ENCODE measurements around the gene SPAG5.

Gene SPAG5

DNA sequence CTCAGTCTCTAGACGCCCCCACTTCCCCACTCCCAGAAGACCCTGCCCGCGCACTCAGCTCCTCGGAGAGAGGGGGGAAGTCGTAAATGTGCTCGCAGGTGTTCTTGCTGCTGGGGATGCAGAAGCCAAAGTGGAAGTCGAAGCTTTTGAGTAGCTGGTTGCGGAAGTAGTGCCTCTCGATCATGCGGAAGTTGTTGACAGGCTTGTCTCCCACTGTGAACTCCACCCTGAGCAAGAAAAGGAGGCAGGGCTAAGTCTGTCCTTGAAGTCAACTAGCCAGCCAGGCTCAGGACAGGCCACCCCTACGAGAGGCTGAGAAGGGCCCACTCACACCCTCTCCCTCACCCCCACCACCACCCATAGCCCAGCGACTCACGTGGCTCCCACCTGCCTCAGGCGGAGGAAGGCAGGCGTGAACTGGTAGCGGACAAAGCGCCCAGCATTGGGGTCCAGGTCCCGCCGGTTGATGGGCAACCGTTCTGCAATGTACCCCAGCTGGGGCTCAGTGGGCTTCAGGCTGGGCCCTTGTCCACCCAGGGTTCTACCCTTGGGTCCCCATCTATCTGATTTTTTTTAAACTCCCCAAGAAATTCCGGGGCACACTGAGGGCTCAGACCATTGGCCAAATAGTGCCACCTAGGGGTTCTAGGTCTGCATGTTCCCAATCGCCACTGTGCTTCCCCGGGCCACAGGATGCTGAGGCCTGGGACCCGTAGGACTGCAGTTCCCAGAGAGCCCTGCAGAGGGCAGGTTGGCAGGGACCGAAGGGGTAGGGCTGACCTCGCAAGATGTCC lies 51.0 kb downstream of the SPAG5 start:
- peaks cover 3% of the 10 kb centered on the region for H3K27me3 Mint-ChIP-seq (ENCODE audit: low read depth, poor library complexity)
- H3K4me3 Mint-ChIP-seq = peak overlapping the region; percentile 56
- TF ChIP-seq, protein P1, sequence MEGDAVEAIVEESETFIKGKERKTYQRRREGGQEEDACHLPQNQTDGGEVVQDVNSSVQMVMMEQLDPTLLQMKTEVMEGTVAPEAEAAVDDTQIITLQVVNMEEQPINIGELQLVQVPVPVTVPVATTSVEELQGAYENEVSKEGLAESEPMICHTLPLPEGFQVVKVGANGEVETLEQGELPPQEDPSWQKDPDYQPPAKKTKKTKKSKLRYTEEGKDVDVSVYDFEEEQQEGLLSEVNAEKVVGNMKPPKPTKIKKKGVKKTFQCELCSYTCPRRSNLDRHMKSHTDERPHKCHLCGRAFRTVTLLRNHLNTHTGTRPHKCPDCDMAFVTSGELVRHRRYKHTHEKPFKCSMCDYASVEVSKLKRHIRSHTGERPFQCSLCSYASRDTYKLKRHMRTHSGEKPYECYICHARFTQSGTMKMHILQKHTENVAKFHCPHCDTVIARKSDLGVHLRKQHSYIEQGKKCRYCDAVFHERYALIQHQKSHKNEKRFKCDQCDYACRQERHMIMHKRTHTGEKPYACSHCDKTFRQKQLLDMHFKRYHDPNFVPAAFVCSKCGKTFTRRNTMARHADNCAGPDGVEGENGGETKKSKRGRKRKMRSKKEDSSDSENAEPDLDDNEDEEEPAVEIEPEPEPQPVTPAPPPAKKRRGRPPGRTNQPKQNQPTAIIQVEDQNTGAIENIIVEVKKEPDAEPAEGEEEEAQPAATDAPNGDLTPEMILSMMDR (IDR thresholded peaks at IDR 0.05) = peak; percentile 95
- DNase-seq = peak; percentile 84
- H3K27ac Mint-ChIP-seq = peak overlapping the region; percentile 64
- no peaks in the 10 kb centered on the region for H3K9me3 Mint-ChIP-seq
- H3K4me1 Mint-ChIP-seq = peaks cover 51% of the 10 kb centered on the region
- H3K36me3 Mint-ChIP-seq (ENCODE audit: low read depth) = peaks cover 8% of the 10 kb centered on the region

DNA sequence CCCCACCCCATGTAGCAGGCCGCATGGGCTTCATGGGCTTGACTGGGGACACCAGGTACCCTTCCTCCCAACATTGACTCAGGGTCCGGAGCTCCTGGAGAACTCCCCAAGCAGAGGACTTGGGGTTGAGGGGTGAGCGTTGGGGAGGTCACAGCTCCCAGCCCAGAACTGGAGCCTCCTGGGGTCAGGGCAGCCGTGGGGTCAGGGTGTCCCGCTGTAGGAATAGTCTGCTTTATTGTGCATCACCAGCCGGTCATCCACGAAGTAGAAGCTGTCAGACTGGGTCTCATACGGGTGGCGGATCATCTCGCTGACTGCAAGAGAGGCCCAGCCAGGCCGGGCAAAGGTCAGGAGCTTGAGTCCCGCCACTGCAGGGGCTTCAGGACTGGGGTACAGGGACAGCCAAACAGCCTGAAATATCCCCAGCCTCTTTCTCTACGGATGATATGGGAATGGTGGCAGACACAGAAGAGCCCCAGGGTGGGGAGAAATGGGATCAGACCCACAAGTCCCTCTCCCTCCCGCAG lies 51.7 kb downstream of the SPAG5 start:
- peaks cover 8% of the 10 kb centered on the region for H3K36me3 Mint-ChIP-seq (ENCODE audit: low read depth)
- no peaks in the 10 kb centered on the region for H3K9me3 Mint-ChIP-seq
- H3K4me1 Mint-ChIP-seq = peaks cover 48% of the 10 kb centered on the region
- no peak overlapping the region for H3K27ac Mint-ChIP-seq
- H3K27me3 Mint-ChIP-seq (ENCODE audit: low read depth, poor library complexity) = peaks cover 3% of the 10 kb centered on the region
- no peak for DNase-seq
- H3K4me3 Mint-ChIP-seq = no peak overlapping the region
- TF ChIP-seq, protein P1 (IDR thresholded peaks at IDR 0.05) = no peak

DNA sequence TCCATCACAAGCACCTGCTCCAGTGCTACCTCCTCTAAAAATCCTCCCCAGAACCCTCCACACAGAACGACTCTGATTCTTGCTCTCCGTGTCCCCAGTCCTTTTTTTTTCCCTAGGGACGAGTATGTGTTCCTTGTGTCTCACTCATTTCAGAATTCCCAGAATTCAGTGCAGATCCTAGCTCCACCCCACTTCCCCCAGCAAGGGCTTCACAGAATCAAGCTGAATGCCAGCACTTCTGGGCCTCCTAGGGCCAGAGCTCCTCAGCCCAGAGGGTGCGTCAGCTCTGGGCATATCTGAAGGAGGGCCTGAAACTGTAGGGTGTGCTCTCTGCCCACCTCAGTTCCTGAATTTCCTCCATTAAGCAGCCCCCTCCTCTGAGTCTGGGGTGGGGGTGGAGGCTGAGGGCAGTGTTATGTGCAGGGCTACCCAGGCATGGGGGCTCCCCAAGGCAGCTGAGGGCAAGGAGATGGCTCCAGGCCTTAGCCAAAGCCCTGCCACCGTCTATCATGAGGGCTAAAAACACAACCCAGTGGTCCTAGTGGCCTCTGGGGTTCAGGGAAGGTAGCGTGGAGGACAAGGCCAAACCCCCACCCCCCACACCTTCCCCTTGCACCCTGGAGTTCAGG lies 52.9 kb downstream of the SPAG5 start:
- Mint-ChIP-seq H3K4me1 (peaks cover 39% of the 10 kb centered on the region), H3K4me3 (no peak overlapping the region), H3K9me3 (no peaks in the 10 kb centered on the region), H3K27ac (no peak overlapping the region), H3K27me3 (ENCODE audit: low read depth, poor library complexity) (peaks cover 3% of the 10 kb centered on the region), H3K36me3 (ENCODE audit: low read depth) (peaks cover 8% of the 10 kb centered on the region)
- no peak for DNase-seq
- TF ChIP-seq, protein P1 (IDR thresholded peaks at IDR 0.05) = no peak

DNA sequence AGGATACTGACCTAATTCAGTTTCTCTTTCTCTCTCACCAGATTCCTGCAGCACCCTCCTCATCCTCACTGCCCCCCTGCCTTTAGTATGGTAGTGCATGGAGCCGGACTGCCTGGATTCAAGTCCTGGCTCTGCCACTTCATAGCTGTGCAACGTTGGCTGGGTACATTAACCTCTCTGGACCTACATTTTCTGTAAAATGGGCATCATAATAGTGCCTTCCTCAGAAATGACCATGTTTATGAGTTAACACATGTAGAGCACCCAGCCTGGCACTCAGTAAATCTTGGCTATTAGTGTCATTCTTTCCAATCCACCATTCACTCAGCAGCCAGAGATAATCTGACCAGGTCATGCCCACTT lies 53.7 kb downstream of the SPAG5 start:
- peaks cover 8% of the 10 kb centered on the region for H3K36me3 Mint-ChIP-seq (ENCODE audit: low read depth)
- peaks cover 3% of the 10 kb centered on the region for H3K27me3 Mint-ChIP-seq (ENCODE audit: low read depth, poor library complexity)
- no peak for DNase-seq
- no peak overlapping the region for H3K27ac Mint-ChIP-seq
- TF ChIP-seq, protein P1 (IDR thresholded peaks at IDR 0.05) = no peak
- H3K4me1 Mint-ChIP-seq = peaks cover 32% of the 10 kb centered on the region
- no peak overlapping the region for H3K4me3 Mint-ChIP-seq
- no peaks in the 10 kb centered on the region for H3K9me3 Mint-ChIP-seq

DNA sequence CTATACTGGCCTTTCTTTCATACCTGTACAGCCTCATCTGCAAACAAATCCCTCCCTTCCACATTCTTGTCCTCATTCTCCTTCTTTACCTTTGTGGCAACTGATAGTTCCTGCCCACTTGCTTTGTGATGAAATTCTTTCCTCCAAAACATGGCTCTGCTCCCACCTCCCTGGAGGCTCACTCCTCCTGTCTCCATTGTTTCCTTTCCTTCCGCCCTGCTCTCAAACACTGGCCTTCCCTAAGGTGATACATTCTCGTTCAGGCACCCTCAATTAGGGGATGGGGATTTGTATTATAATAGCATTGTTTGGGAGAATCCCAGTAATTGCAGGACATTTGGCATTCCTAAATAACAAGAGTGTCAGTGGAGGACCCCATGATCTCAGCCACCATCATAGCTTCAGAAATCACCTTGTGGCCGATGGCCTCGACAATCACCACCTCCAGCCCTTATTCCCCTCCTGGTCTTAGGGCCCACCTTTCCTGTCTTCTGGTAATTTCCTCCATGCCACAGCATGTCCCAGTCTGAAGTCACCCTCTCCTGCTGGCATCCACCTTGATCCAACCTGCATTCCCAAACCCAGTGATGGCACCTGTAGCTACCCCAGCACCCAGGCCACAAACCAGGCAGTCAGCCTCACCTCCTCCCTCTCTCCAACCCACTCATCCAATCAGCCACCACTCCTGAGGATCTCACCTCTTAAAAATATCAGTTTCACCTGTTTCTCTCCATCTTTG lies 54.3 kb downstream of the SPAG5 start:
- H3K36me3 Mint-ChIP-seq (ENCODE audit: low read depth) = peaks cover 8% of the 10 kb centered on the region

More for the DNA sequence above, 54.3 kb downstream of the SPAG5 start:
- H3K4me3 Mint-ChIP-seq = no peak overlapping the region
- H3K4me1 Mint-ChIP-seq = peaks cover 26% of the 10 kb centered on the region
- peaks cover 3% of the 10 kb centered on the region for H3K27me3 Mint-ChIP-seq (ENCODE audit: low read depth, poor library complexity)
- no peak for DNase-seq
- H3K27ac Mint-ChIP-seq = no peak overlapping the region
- TF ChIP-seq, protein P1 (IDR thresholded peaks at IDR 0.05) = no peak
- no peaks in the 10 kb centered on the region for H3K9me3 Mint-ChIP-seq
